ENCODE measurements around the gene THSD4.

Gene THSD4

DNA sequence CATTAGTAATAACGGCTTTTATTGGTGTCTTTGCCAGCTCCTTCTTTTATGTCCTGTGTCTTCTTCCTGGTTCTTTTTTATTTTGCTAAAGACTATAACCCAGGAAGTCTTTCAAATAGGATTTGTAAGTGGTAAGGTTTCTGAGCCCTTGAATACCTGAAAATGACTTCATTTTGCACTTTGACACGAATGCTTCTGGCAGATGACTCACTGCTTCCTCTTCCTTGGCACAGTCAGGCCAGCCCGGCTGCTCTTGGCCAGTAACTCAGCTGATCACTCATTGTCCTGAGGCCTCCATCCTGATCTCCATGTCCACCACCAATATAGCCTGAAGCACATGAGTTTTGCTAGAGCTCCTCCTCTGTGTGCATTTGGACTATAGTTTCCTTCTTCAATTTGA, 646.4 kb downstream of the THSD4 start:
- no peak overlapping the region for H3K27ac ChIP-seq
- H3K36me3 ChIP-seq, result no peaks in the 10 kb centered on the region
- H3K9me3 ChIP-seq (ENCODE audit: severe bottlenecking), result no peaks in the 10 kb centered on the region
- TF ChIP-seq, protein P1, sequence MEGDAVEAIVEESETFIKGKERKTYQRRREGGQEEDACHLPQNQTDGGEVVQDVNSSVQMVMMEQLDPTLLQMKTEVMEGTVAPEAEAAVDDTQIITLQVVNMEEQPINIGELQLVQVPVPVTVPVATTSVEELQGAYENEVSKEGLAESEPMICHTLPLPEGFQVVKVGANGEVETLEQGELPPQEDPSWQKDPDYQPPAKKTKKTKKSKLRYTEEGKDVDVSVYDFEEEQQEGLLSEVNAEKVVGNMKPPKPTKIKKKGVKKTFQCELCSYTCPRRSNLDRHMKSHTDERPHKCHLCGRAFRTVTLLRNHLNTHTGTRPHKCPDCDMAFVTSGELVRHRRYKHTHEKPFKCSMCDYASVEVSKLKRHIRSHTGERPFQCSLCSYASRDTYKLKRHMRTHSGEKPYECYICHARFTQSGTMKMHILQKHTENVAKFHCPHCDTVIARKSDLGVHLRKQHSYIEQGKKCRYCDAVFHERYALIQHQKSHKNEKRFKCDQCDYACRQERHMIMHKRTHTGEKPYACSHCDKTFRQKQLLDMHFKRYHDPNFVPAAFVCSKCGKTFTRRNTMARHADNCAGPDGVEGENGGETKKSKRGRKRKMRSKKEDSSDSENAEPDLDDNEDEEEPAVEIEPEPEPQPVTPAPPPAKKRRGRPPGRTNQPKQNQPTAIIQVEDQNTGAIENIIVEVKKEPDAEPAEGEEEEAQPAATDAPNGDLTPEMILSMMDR (IDR thresholded peaks at IDR 0.05; ENCODE audit: low read depth, low read length), result no peak
- H3K27me3 ChIP-seq (ENCODE audit: insufficient read depth, low read depth, severe bottlenecking), result no peaks in the 10 kb centered on the region
- DNase-seq, result no peak
- H3K4me3 ChIP-seq (ENCODE audit: low read depth, low read length), result no peak overlapping the region

DNA sequence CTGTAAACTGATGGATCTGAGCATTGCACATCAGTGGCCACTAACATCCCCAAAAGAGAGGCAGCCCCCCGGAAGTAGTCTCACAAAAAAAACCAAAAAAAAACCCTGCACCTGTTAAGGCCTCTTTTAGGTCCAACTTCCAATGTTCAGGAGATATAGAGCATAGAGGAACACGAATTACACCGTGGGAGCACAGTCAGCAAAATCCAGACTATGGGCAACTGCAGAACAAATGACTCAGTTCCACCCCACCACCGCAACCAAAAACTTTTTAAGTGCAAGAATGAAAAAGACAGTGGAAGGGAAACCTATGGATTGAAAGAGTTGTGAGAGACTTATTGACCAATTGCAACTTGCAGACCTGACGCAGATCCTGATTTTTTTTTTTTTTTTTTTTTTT, 652.9 kb downstream of the THSD4 start:
- Histone ChIP-seq H3K4me3 (ENCODE audit: low read depth, low read length) (no peak overlapping the region), H3K27ac (no peak overlapping the region), H3K9me3 (ENCODE audit: severe bottlenecking) (no peaks in the 10 kb centered on the region), H3K36me3 (no peaks in the 10 kb centered on the region), H3K27me3 (ENCODE audit: insufficient read depth, low read depth, severe bottlenecking) (no peaks in the 10 kb centered on the region)
- TF ChIP-seq, protein P1 (IDR thresholded peaks at IDR 0.05; ENCODE audit: low read depth, low read length), result no peak
- DNase-seq, result no peak

DNA sequence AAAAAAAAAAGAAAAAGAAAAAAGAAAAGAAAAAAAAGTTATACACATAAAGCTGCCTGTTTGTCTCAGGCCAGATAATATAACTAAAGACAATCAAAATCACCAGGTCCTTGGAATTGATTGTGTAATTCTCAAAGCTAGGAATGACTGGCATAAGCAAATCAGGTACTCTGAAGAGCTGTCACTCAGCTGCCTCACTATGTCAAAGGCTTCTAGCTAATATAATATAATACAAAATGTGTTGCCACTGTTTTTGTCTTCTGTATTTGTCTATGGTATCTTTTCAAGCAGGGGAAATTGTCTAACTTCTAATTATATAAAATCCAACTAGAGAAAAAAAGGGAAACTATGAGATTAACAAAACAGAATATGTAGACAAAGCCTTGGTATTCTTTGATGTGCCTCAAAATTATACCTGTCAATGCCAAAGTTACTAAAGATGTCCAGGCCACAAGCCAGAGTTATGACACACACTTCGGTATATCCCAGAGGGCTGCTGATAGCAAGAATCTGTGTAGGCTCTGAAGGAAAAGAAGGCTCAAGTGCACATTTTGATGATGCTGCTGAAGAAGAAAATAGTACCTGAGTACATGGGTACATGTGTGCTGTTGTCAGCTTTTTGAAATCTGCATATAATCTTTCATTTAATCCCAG, 658.1 kb downstream of the THSD4 start:
- no peak for DNase-seq
- H3K4me3 ChIP-seq (ENCODE audit: low read depth, low read length), result no peak overlapping the region
- no peaks in the 10 kb centered on the region for H3K36me3 ChIP-seq
- no peaks in the 10 kb centered on the region for H3K9me3 ChIP-seq (ENCODE audit: severe bottlenecking)
- H3K27me3 ChIP-seq (ENCODE audit: insufficient read depth, low read depth, severe bottlenecking), result no peaks in the 10 kb centered on the region
- no peak overlapping the region for H3K27ac ChIP-seq
- TF ChIP-seq, protein P1 (IDR thresholded peaks at IDR 0.05; ENCODE audit: low read depth, low read length), result no peak

DNA sequence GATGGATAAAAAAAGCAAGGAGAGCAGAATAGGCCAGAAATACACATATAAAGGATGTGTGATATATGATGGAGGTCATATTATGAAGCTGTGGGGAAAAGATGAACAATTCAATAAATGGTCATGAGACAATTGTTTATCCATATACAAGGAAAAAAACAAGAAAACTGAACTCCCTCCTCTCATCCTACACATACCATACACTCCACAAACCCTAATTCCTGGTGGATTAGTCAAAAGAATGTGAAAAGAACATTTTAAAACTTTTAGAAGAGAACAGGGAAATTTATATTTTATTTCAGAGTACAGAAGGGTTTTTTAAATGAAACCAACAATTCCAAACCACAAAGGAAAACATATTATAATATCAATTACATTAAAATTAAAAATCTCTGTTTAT, 660.6 kb downstream of the THSD4 start:
- no peaks in the 10 kb centered on the region for H3K27me3 ChIP-seq (ENCODE audit: insufficient read depth, low read depth, severe bottlenecking)
- TF ChIP-seq, protein P1 (IDR thresholded peaks at IDR 0.05; ENCODE audit: low read depth, low read length), result no peak
- DNase-seq, result no peak
- no peaks in the 10 kb centered on the region for H3K36me3 ChIP-seq
- H3K27ac ChIP-seq, result no peak overlapping the region
- H3K9me3 ChIP-seq (ENCODE audit: severe bottlenecking), result no peaks in the 10 kb centered on the region
- H3K4me3 ChIP-seq (ENCODE audit: low read depth, low read length), result no peak overlapping the region

DNA sequence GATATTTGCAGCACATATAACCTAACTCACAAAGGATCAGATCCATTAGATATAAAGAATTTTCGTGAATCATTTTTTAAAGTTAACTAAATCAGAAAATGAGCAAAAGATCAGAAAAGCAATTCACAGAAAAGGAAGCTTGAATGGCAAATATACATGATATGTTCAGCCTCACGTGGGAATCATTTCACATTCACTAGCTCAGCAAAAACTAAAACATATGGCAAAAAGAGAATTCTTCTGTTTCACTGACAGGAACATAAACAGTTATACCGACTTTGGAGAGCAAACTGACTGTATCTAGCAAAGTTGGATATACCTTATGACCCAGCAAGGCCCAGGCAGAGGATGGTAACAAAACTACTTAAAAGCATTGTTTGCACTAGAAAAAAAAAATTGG, 661.0 kb downstream of the THSD4 start:
- no peak for DNase-seq

More for the DNA sequence above, 661.0 kb downstream of the THSD4 start:
- no peaks in the 10 kb centered on the region for H3K9me3 ChIP-seq (ENCODE audit: severe bottlenecking)
- H3K4me3 ChIP-seq (ENCODE audit: low read depth, low read length), result no peak overlapping the region
- no peaks in the 10 kb centered on the region for H3K27me3 ChIP-seq (ENCODE audit: insufficient read depth, low read depth, severe bottlenecking)
- TF ChIP-seq, protein P1 (IDR thresholded peaks at IDR 0.05; ENCODE audit: low read depth, low read length), result no peak
- no peak overlapping the region for H3K27ac ChIP-seq
- H3K36me3 ChIP-seq, result no peaks in the 10 kb centered on the region
